NT2/D1 (cell line): ENCODE results near the gene ANKRD65.

Source experiments
- YY1 ChIP-seq: IDR thresholded peaks from 2 replicates; pipeline ENCODE4 v1.6.1; 2011; ENCODE audit not compliant: insufficient read length, insufficient read depth
- ZNF274 ChIP-seq: IDR thresholded peaks from 2 replicates; pipeline ENCODE4 v1.6.1; 2011; ENCODE audit warnings: mild to moderate bottlenecking, low read depth, low read length

DNA sequence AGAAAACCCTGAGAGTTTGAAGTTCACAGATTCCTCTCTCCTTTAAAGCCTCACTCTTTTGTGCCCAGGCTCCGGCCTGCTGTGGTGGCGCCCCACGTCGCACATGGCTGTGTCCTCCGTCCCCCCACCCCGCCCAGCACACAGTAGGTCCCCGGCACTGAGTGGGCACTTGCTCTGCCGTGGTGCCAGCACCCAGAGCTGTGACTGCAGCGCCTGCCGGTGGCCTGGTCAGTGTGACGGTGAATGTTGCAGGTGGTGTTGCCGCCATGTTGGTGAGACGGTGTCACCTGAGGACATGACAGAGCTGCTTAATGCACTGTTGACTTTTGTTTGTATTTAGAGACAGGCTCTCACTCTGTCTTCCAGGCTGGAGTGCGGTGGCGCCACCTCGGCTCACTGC lies 31.8 kb upstream of the ANKRD65 start:
- no peak for TF ChIP-seq YY1
- TF ChIP-seq ZNF274, result no peak
